Stimulated activated CD8-positive, alpha-beta memory T cell treated with anti-CD3 and anti-CD28 coated beads, Interleukin-7, amount 100 ng/mL, for 1 hour (primary cell): ENCODE results near the gene NHEJ1.

Source experiments
- DNase-seq, 2 donors: peaks; one replicate each; pipeline ENCODE4 v3.0.0-alpha.2; 2020; ENCODE audit warnings: low read depth in 2 of 2

Gene NHEJ1

GRCh38 chr2:219028996-219029828 is 131.4 kb downstream of the NHEJ1 start:
- no peak for DNase-seq

- no peak for DNase-seq
Measured at GRCh38 chr2:219028141-219028540, 132.5 kb downstream of the NHEJ1 start.

GRCh38 chr2:219027511-219028055 is 133.0 kb downstream of the NHEJ1 start:
- no peak for DNase-seq

DNA sequence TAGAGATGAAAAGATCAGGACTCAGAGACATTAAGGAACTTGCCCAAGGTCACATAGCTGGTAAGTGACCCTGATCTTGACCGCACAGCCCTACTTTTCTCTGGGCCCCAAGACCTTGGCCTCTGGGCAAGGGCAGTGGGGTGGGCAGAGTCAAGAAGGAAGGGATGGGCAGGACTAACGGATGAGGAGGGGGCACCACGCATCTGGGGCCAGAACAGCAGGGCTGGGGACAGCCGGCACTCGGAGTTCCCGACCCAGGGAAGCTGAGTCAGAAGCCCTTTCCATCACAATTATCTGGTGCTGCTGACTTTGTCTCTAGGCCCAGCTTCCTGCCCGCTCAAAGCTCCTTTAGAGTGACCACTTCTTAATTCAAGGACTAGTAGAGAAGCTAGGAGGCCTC is 133.7 kb downstream of the NHEJ1 start:
- no peak for DNase-seq

DNA sequence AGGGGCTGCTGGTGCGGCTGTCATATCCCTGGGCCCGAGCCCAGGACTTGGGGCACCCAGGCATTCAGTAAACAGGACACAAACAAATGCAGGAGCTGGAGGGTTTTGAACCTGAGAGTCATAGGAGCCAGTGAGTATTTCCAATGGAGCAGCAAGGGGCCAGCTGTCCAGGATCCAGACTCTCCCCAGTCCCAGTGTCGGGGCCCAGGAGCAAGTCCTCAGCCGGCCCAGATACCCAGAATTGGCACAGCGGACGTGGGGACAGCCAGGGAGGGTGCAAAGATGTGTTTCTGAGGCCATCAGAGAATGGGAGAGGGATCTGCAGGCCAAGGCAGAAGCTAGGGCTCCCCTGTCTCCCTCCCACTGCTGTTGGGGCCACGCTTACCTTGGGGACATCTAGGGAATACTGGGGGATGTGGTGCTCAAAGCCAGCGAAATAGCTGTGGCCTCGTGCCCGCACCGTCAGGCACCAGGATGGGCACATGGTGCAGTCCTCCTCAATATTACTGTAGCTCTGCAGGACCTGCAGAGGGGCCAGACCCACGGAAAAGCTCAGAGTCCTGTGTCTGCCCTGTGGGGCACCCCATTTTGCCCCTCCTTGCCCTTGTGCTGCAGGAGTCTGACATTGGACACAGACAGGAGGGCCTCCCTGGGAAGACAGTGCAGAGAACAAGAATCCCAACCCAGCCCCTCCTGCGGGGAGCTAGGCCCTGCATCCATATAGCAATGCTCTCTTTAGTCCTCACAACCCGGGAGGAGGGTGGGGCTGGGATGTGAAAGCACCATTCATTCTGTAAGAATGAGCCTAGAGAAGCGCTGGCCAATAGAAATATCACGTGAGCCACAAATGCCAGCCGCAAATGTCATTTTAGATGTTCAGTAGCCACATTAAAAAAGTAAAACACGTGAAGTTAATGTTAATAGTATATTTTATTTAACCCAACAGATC is 134.7 kb downstream of the NHEJ1 start:
- DNase-seq = no peak
